Measurements from ENCODE around the gene MYO15A. TPM values are rescaled to one million over a fixed set of nuclear protein-coding genes. Genes with fewer than 3 reads are reported as not detected.

The MYO15A gene
- total and polyA plus RNA-seq, 2 of the 4 experiments (the other 2 are of a cell fraction) = 0.18 to 1.1 TPM

DNA sequence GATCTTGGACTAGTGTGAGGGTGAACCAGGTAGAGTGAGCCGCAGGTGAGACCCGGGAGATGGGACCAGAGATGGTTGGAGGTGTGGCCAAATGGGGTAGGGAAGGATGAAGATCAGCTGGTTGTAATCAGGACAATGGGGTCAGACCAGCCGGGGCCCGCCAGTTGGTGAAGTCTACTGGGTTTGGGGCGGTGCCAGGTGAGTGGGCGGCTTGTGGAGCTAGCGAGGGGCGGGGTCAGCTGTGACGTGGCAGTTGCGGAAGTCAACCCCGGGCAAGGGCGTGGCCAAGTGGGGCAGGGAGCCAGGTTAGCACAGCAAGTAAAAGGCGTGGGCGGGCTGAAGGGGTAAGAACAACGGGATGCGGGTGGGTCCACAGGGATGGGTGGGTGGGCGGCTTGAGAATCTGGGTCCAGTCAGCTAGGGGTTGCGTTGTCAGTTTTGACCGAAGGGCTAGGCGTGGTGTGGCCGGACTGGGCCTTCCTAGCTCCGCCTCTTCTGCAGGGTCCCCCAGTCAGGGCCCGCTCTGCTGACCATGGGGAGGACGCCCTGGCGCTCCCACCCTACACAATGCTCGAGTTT is 49.6 kb downstream of the MYO15A start:
- Histone ChIP-seq H3K9me3 (ENCODE audit: control insufficient read depth, insufficient read depth, low read length) (no peaks in the 10 kb centered on the region), H3K36me3 (ENCODE audit: control insufficient read depth, insufficient read depth, low read length) (no peaks in the 10 kb centered on the region), H3K27ac (ENCODE audit: insufficient read depth, low read length) (no peak overlapping the region), H3K4me3 (ENCODE audit: insufficient read depth, low read depth, low read length) (peak overlapping the region; percentile 32), H4K91ac (ENCODE audit: insufficient read depth, low read depth, low read length) (peak overlapping the region; percentile 56; the same call in 1 of the 2 replicates), H3K18ac (ENCODE audit: low read depth, low read length) (0 out of 2 replicates have a peak overlapping the region, but pooled peaks have one; percentile 20), H4K20me1 (ENCODE audit: insufficient read depth, low read length) (no peaks in the 10 kb centered on the region), H2BK5ac (ENCODE audit: low read depth, low read length, poor library complexity, severe bottlenecking) (no peak overlapping the region), H3K14ac (replicated peaks; ENCODE audit: low read depth, low read length) (peak overlapping the region; percentile 76), H3K4ac (ENCODE audit: low read depth, low read length) (peak overlapping the region; percentile 59), H3K23ac (ENCODE audit: low read depth, low read length) (no peak overlapping the region), H2BK15ac (ENCODE audit: low read depth, low read length) (no peak overlapping the region; the same call in 2 of the 3 replicates), H2BK120ac (ENCODE audit: low read depth, low read length) (peak overlapping the region; percentile 50), H4K5ac (ENCODE audit: low read depth, low read length) (peak overlapping the region; percentile 60), H3K9ac (ENCODE audit: low read depth, low read length) (no peak overlapping the region; the same call in 1 of the 2 replicates), H2BK20ac (ENCODE audit: low read depth, low read length) (no peak overlapping the region), H3K27me3 (ENCODE audit: control insufficient read depth, insufficient read depth, low read length) (no peaks in the 10 kb centered on the region; the same call in 1 of the 2 replicates), H2AFZ (replicated peaks; ENCODE audit: low read length, poor library complexity) (peak overlapping the region; percentile 92), H3K4me2 (ENCODE audit: low read depth, low read length) (peak overlapping the region; percentile 8), H3K56ac (ENCODE audit: extremely low read depth, insufficient read depth, low read length) (no peak overlapping the region), H2AK9ac (replicated peaks; ENCODE audit: low read depth, low read length, poor library complexity) (peak overlapping the region; percentile 92), H3K79me1 (ENCODE audit: low read depth in 1 of 2, low read length in 2 of 2) (no peaks in the 10 kb centered on the region), H3K9me1 (ENCODE audit: insufficient read depth, low read length) (peaks cover 18% of the 10 kb centered on the region), H3K4me1 (ENCODE audit: control insufficient read depth, insufficient read depth, low read length) (peaks cover 5% of the 10 kb centered on the region; the same call in 1 of the 2 replicates), H2AK5ac (ENCODE audit: low read depth, low read length) (peak overlapping the region; percentile 87; the same call in 1 of the 2 replicates), H4K8ac (ENCODE audit: low read depth in 2 of 2, low read length in 2 of 2) (peak overlapping the region; percentile 52 to 91)
- 27% methylated on average over 3 of the region's 26 CpGs; no CpG with 5 or more reads in 1 of the 2 experiments for WGBS, 2 experiments (ENCODE audit: extremely low coverage in 2 of 2, insufficient read length in 1 of 2)
- ChIA-PET POLR2A (ENCODE audit: unreplicated experiment) (no interaction called here), CTCF (no interaction called here)
- in situ Hi-C loops (cut with MboI; ENCODE audit: low sequenced_read_pairs) (no loop called here), dilution Hi-C loops (cut with HindIII; ENCODE audit: low sequenced_read_pairs, unreplicated experiment) (no loop called here), intact Hi-C loops (cut with micrococcal nuclease) (no loop called here)
- TF ChIP-seq SMC3 (IDR thresholded peaks at IDR 0.05; ENCODE audit: low read depth, low read length) (no peak), CEBPB (IDR thresholded peaks at IDR 0.05; ENCODE audit: low read depth, low read length) (no peak), MAZ (IDR thresholded peaks at IDR 0.05; ENCODE audit: borderline replicate concordance, low read depth, low read length) (no peak; the same call in 1 of the 2 replicates), FOS (IDR thresholded peaks at IDR 0.05; ENCODE audit: low read depth, low read length) (no peak), RAD21 (IDR thresholded peaks at IDR 0.05; ENCODE audit: low read length) (no peak), POLR2A (IDR thresholded peaks at IDR 0.05; ENCODE audit: low read depth, low read length) (no peak), BHLHE40 (IDR thresholded peaks at IDR 0.05; ENCODE audit: low read depth, low read length) (no peak), MXI1 (IDR thresholded peaks at IDR 0.05; ENCODE audit: borderline replicate concordance, low read depth, low read length) (no peak), MAFK (IDR thresholded peaks at IDR 0.05; ENCODE audit: low read depth, low read length) (no peak)
- TF ChIP-seq, protein P1, sequence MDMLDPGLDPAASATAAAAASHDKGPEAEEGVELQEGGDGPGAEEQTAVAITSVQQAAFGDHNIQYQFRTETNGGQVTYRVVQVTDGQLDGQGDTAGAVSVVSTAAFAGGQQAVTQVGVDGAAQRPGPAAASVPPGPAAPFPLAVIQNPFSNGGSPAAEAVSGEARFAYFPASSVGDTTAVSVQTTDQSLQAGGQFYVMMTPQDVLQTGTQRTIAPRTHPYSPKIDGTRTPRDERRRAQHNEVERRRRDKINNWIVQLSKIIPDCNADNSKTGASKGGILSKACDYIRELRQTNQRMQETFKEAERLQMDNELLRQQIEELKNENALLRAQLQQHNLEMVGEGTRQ (IDR thresholded peaks at IDR 0.05; ENCODE audit: low read depth, low read length) = no peak
- TF ChIP-seq, protein P2, sequence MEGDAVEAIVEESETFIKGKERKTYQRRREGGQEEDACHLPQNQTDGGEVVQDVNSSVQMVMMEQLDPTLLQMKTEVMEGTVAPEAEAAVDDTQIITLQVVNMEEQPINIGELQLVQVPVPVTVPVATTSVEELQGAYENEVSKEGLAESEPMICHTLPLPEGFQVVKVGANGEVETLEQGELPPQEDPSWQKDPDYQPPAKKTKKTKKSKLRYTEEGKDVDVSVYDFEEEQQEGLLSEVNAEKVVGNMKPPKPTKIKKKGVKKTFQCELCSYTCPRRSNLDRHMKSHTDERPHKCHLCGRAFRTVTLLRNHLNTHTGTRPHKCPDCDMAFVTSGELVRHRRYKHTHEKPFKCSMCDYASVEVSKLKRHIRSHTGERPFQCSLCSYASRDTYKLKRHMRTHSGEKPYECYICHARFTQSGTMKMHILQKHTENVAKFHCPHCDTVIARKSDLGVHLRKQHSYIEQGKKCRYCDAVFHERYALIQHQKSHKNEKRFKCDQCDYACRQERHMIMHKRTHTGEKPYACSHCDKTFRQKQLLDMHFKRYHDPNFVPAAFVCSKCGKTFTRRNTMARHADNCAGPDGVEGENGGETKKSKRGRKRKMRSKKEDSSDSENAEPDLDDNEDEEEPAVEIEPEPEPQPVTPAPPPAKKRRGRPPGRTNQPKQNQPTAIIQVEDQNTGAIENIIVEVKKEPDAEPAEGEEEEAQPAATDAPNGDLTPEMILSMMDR (conservative IDR thresholded peaks at IDR 0.05; ENCODE audit: low read depth, low read length) = no peak
- peak; percentile 30 for ATAC-seq (ENCODE audit: low read depth)
- DNase-seq = peak; percentile 85
- no TSS peak for BruUV-seq (replicated peaks)
